HCT116 (cell line): ENCODE measurements around the gene PDCD2L.

ENCODE experiments used
- EGR1 ChIP-seq: IDR thresholded peaks from 2 replicates; pipeline ENCODE4 v1.6.1; 2012; ENCODE audit warnings: low read depth
- ELF1 ChIP-seq: IDR thresholded peaks from 2 replicates; pipeline ENCODE4 v1.6.1; 2012; ENCODE audit warnings: low read depth, borderline replicate concordance
- EZH2 ChIP-seq: fragments of 200-600 bp; sonication (generic); IDR thresholded peaks from 2 replicates; pipeline ENCODE4 v1.6.1; 2017; ENCODE audit warnings: antibody characterized with exemption, mixed run types
- EZH2phosphoT487 ChIP-seq: fragments of 200-600 bp; IDR thresholded peaks from 2 replicates; pipeline ENCODE4 v1.6.1; 2018; ENCODE audit warnings: antibody characterized with exemption, borderline replicate concordance
- POLR2A ChIP-seq: IDR thresholded peaks from 2 replicates; pipeline ENCODE4 v1.7.0; 2011; ENCODE audit warnings: borderline replicate concordance; ENCODE audit not compliant: insufficient read depth, insufficient read length; ENCODE audit errors: extremely low read depth
- POLR2AphosphoS5 ChIP-seq: IDR thresholded peaks from 2 replicates; pipeline ENCODE4 v1.6.1; 2011; ENCODE audit warnings: mild to moderate bottlenecking, low read depth, low read length, moderate library complexity
- SRF ChIP-seq: IDR thresholded peaks from 2 replicates; pipeline ENCODE4 v1.6.1; 2012; ENCODE audit warnings: low read depth
- YY1 ChIP-seq: IDR thresholded peaks from 2 replicates; pipeline ENCODE4 v1.6.1; 2011; ENCODE audit warnings: low read length, low read depth, moderate library complexity, mild to moderate bottlenecking; ENCODE audit not compliant: insufficient replicate concordance; ENCODE audit errors: extremely low read depth
- ZNF274 ChIP-seq: fragments of 200-500 bp; sonication (Bioruptor generic); IDR thresholded peaks from 2 replicates; pipeline ENCODE4 v1.6.1; 2014; ENCODE audit warnings: mild to moderate bottlenecking, low read depth, low read length, inconsistent platforms
- TF ChIP-seq, protein P1 (sequence below), 3 experiments: fragments of 200-600 bp in 1 of 3; sonication (generic) in 1 of 3; IDR thresholded peaks in 2 of 3; conservative IDR thresholded peaks in 1 of 3; 2 replicates each; pipeline ENCODE4 v1.5.1; 2012 to 2017; ENCODE audit warnings: low read depth in 2 of 3, low read length in 2 of 3, antibody characterized with exemption in 1 of 3, borderline replicate concordance in 1 of 3, control low read depth in 1 of 3, mild to moderate bottlenecking in 1 of 3, mixed read lengths in 1 of 3, mixed run types in 1 of 3, moderate library complexity in 1 of 3; ENCODE audit not compliant: insufficient read depth in 1 of 3
- TF ChIP-seq, protein P2 (sequence below): IDR thresholded peaks from 2 replicates; pipeline ENCODE4 v1.6.1; 2012; ENCODE audit warnings: low read depth
- TF ChIP-seq, protein P3 (sequence below): IDR thresholded peaks from 2 replicates; pipeline ENCODE4 v1.6.1; 2012

DNA sequence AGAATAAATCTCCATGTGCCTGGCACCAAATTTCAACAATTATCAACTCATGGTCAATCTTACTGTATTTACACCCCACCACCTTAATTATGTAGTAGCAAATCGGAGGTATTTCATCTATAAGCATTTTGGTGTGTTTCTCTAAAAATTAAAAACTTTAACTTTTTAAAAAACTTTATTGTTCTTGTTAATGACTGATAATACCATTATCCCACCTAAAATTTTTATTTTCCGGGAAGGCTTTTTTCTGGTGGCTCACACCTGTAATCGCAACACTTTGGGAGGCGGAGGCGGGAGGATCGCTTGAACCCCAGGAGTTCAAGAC lies 453 bp upstream of the PDCD2L start:
- TF ChIP-seq EZH2phosphoT487 (no peak), SRF (no peak), POLR2A (no peak), YY1 (no peak), EGR1 (no peak), POLR2AphosphoS5 (no peak), ZNF274 (no peak), EZH2 (no peak), ELF1 (no peak)
- TF ChIP-seq, protein P1, sequence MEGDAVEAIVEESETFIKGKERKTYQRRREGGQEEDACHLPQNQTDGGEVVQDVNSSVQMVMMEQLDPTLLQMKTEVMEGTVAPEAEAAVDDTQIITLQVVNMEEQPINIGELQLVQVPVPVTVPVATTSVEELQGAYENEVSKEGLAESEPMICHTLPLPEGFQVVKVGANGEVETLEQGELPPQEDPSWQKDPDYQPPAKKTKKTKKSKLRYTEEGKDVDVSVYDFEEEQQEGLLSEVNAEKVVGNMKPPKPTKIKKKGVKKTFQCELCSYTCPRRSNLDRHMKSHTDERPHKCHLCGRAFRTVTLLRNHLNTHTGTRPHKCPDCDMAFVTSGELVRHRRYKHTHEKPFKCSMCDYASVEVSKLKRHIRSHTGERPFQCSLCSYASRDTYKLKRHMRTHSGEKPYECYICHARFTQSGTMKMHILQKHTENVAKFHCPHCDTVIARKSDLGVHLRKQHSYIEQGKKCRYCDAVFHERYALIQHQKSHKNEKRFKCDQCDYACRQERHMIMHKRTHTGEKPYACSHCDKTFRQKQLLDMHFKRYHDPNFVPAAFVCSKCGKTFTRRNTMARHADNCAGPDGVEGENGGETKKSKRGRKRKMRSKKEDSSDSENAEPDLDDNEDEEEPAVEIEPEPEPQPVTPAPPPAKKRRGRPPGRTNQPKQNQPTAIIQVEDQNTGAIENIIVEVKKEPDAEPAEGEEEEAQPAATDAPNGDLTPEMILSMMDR (IDR thresholded peaks at IDR 0.05 in 2 of 3, conservative IDR thresholded peaks at IDR 0.05 in 1 of 3; ENCODE audit: borderline replicate concordance in 1 of 3, insufficient read depth in 1 of 3, low read depth in 2 of 3, low read length in 2 of 3), result no peak
- TF ChIP-seq, protein P2, sequence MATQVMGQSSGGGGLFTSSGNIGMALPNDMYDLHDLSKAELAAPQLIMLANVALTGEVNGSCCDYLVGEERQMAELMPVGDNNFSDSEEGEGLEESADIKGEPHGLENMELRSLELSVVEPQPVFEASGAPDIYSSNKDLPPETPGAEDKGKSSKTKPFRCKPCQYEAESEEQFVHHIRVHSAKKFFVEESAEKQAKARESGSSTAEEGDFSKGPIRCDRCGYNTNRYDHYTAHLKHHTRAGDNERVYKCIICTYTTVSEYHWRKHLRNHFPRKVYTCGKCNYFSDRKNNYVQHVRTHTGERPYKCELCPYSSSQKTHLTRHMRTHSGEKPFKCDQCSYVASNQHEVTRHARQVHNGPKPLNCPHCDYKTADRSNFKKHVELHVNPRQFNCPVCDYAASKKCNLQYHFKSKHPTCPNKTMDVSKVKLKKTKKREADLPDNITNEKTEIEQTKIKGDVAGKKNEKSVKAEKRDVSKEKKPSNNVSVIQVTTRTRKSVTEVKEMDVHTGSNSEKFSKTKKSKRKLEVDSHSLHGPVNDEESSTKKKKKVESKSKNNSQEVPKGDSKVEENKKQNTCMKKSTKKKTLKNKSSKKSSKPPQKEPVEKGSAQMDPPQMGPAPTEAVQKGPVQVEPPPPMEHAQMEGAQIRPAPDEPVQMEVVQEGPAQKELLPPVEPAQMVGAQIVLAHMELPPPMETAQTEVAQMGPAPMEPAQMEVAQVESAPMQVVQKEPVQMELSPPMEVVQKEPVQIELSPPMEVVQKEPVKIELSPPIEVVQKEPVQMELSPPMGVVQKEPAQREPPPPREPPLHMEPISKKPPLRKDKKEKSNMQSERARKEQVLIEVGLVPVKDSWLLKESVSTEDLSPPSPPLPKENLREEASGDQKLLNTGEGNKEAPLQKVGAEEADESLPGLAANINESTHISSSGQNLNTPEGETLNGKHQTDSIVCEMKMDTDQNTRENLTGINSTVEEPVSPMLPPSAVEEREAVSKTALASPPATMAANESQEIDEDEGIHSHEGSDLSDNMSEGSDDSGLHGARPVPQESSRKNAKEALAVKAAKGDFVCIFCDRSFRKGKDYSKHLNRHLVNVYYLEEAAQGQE, result no peak
- TF ChIP-seq, protein P3, sequence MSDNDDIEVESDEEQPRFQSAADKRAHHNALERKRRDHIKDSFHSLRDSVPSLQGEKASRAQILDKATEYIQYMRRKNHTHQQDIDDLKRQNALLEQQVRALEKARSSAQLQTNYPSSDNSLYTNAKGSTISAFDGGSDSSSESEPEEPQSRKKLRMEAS, result no peak
